C4-2B (cell line): ENCODE results near the gene NCOR2.

Source experiments
- H3K27ac ChIP-seq: fragments of 450-650 bp; 2 replicates; pipeline ENCODE4 v1.5.1; 2017
- CTCF ChIP-seq: fragments of 450-650 bp; conservative IDR thresholded peaks from 2 replicates; pipeline ENCODE4 v1.5.1; 2017; ENCODE audit warnings: mild to moderate bottlenecking
- ZFX ChIP-seq: fragments of 450-650 bp; IDR thresholded peaks from 2 replicates; pipeline ENCODE4 v1.6.1; 2017

NCOR2 gene

DNA sequence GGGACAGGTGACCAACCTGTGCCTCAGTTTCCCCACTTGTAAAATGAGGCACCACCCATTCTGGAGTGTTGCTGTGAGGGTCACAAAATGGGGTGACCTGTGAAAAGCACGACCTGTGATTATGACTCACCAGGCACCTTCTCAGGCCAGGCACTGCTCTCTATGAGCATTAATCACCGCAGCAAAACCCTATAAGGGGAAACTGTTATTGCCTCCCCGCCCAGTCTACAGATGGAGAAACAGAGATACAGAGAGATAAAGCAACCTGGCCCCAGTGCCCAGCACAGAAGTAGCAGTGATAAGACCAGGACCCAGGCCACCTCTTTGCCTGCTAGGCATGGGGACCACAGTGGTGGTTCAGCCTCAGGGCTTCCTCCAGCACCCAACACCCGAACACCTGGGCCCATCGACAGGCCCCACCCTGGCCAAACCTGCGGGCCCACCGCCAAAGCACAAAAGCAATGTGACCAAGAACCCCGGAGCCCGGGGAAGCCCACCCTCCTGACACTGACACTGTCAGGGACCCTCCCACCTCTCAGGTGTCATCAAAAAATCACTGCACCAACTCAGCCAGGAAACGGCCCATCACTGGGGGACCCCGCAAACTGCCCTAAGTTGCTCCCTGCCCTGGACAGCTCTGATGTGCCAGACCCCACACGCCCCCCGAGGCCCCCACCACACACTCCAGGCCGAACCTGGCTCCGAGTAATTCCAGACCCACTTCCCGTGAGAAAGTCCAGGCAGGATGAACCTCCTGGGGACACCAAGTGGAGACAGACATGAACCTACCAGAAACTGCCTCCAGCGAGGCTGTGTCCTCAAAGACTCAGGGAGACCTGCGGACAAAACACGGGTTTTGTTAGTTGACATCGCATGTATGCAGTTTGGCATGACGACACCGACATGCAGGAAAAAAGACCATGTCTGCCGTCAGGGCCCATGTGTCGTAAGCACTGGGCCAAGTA lies 32.4 kb downstream of the NCOR2 start:
- no peak overlapping the region for H3K27ac ChIP-seq
- TF ChIP-seq CTCF: no peak
- no peak for TF ChIP-seq ZFX

DNA sequence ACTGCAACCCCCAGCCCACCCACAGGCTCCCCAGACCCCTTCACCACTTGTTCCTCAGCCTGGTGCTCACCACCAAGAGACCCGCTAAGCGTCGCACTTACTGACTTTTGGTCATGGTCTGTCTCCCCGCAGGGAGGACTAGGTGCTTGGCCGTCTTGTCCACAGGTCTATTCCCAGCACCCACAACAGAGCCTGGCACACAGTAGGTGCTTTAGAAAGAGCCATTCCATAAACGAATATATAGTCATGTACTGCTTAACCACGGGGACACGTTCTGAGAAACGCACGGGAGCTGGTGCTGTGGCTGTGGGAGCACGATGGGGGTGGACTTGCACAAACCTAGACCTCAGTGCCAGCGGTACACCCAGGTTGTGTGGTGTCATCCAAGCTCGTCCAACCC lies 34.0 kb downstream of the NCOR2 start:
- no peak for TF ChIP-seq ZFX
- no peak for TF ChIP-seq CTCF
- H3K27ac ChIP-seq: no peak overlapping the region

GRCh38 chr12:124532967-124533366 lies 34.4 kb downstream of the NCOR2 start:
- no peak for TF ChIP-seq ZFX
- no peak overlapping the region for H3K27ac ChIP-seq

DNA sequence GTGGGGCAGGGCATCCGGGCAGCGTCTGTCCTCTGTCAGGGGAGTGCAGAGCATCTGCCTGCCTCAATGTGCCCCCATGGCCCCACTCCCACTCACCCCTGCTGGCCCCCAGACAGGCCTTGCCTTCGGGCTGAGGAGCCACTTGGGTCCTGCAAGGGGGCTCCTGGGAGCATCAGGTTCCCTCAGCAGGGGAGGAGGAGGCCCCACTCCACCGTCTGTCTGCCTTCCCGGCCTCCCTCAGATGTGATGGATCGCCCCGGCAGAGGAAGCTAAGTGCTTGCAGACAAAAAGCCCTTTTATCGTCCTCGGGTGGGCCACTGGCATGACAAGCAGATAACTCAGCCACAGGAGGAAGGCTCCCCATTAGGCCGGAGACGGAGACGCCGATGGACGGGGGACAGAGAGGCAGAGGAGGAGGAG lies 35.1 kb downstream of the NCOR2 start:
- no peak for TF ChIP-seq ZFX
- no peak for TF ChIP-seq CTCF

GRCh38 chr12:124531906-124532305 lies 35.5 kb downstream of the NCOR2 start:
- no peak overlapping the region for H3K27ac ChIP-seq
- TF ChIP-seq ZFX (no peak), CTCF (no peak)

More for the DNA sequence above, 35.1 kb downstream of the NCOR2 start:
- no peak overlapping the region for H3K27ac ChIP-seq

- TF ChIP-seq ZFX (no peak), CTCF (no peak)
- no peak overlapping the region for H3K27ac ChIP-seq
Measured at GRCh38 chr12:124531281-124531745, 36.1 kb downstream of the NCOR2 start.

DNA sequence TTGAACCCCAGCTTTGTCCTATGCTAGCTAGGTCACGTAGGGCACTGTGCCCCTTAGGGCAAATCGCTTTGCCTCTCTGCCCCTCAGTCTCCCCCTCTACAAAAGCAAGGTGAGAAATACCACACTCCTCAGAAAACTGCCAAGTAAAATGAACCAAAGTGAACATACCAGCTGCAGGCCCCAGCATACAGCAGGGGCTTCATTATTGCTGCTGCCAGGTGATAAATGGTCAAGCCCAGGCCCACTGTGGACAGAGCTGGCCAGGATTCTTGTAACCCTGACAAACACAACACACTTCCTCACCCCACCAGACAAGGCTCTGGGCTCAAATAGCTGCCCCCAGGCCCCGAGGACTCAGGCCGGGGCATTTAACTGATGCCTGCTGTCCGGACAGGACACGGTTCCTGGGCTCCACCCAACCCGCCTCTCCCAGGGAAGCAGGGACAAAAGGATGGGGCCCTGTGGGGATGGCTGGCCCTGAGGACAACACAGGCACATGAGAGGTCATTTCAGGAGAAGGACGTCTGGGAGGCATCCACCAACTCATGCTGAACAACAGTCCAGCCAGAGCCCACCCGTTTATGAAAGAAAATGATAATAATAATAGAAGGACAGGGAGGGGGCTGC lies 36.7 kb downstream of the NCOR2 start:
- H3K27ac ChIP-seq: no peak overlapping the region
- no peak for TF ChIP-seq CTCF
- TF ChIP-seq ZFX: no peak
